HepG2 (cell line): Measurements from ENCODE around the gene CPLX3. TPM values are rescaled to one million over a fixed set of nuclear protein-coding genes. Genes with fewer than 3 reads are reported as not detected.

Experiments used
- KAT8 ChIP-seq: IDR thresholded peaks from 2 replicates; pipeline ENCODE4 v1.6.1; 2016; ENCODE audit warnings: missing genetic modification reagents, missing compliant biosample characterization
- KDM3A ChIP-seq: IDR thresholded peaks from 2 replicates; pipeline ENCODE4 v1.6.1; 2018; ENCODE audit warnings: low read depth, missing compliant biosample characterization
- SETDB1 ChIP-seq: sonication (generic); formaldehyde crosslinking; IDR thresholded peaks from 2 replicates; pipeline ENCODE4 v1.5.1; 2020; ENCODE audit warnings: missing genetic modification reagents, mild to moderate bottlenecking, borderline replicate concordance
- ZBTB3 ChIP-seq: sonication (generic); formaldehyde crosslinking; IDR thresholded peaks from 2 replicates; pipeline ENCODE4 v1.4.0; 2020; ENCODE audit warnings: low read depth, mild to moderate bottlenecking, moderate library complexity, missing genetic modification reagents, borderline replicate concordance
- ZNF274 ChIP-seq: sonication (generic); formaldehyde crosslinking; IDR thresholded peaks from 2 replicates; pipeline ENCODE4 v1.5.1; 2020; ENCODE audit warnings: mild to moderate bottlenecking, missing genetic modification reagents
- polyA plus RNA-seq, 8 experiments: library from polyadenylated mRNA; depleted of rRNA in 3 of 8; stranded (reverse) in 7 of 8; unstranded in 1 of 8; fragments of >200 nt; fragmentation: Illumina TruSeq in 4 of 8; extraction: Trizol in 4 of 8; gene quantifications; 2 replicates each; pipeline versions ENCODE4 v1.2.1 to v1.2.3, GENCODE V29; 2011 to 2016; ENCODE audit warnings: low read depth in 4 of 8, missing spikeins in 1 of 8, mixed read lengths in 1 of 8; ENCODE audit not compliant: insufficient read depth in 1 of 8
- total RNA-seq, 5 experiments: library from RNA; depleted of rRNA; stranded (reverse); fragments of >200 nt; fragmentation: Illumina TruSeq; extraction: Trizol; gene quantifications; 2 replicates each; pipeline ENCODE4 v1.2.3, GENCODE V29; 2016; ENCODE audit warnings: low read depth in 1 of 5
- TF ChIP-seq, protein P1 (sequence below): sonication (generic); formaldehyde crosslinking; IDR thresholded peaks from 2 replicates; pipeline ENCODE4 v1.5.1; 2020; ENCODE audit warnings: mild to moderate bottlenecking, missing genetic modification reagents, moderate library complexity
- TF ChIP-seq, protein P2 (sequence below): sonication (generic); formaldehyde crosslinking; IDR thresholded peaks from 2 replicates; pipeline ENCODE4 v1.4.0; 2020; ENCODE audit warnings: missing genetic modification reagents, borderline replicate concordance
- TF ChIP-seq, protein P3 (sequence below): sonication (generic); formaldehyde crosslinking; IDR thresholded peaks from 2 replicates; pipeline ENCODE4 v1.4.0; 2020; ENCODE audit warnings: missing genetic modification reagents

Gene CPLX3
- total and polyA plus RNA-seq, 2 of the 13 experiments (the other 11 are each of a cell fraction or from before 2014, with no cell fraction given) = not detected

DNA sequence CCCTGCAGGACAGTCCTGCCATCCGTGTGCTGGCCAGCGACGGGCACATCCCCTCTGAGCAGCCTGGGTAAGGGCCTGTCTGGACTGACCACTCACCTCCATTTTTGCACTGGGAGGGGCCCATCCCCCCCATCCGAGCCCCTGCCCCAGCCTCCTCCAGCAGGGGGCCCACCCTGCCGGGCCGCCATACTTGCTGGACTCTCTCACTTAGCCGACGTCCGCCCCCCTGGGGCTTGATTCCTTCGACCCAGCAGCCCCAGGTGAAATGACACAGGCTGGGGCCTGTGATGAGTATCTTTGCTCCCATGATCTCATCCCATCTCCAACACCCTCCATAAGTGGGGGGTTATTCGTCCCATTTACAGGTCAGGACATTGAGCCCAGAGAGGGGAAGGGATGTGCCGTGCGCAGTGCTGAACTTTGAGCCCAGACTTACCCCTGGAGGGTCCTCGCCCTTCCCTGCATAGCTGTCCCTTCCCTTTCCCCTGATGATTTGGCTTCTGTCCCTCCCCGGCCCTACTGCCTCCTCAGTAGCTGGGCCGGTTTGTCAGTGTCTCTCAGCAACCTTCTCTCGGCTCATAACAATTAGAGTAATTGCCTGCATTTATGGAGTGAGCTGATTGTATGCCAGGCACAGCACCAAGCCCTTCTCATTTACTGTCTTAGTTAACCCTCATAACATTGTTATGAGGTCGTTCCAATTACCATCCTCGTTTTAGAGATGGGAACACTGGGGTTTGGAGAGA lies 9.6 kb upstream of the CPLX3 start (continued):
- TF ChIP-seq, protein P1, sequence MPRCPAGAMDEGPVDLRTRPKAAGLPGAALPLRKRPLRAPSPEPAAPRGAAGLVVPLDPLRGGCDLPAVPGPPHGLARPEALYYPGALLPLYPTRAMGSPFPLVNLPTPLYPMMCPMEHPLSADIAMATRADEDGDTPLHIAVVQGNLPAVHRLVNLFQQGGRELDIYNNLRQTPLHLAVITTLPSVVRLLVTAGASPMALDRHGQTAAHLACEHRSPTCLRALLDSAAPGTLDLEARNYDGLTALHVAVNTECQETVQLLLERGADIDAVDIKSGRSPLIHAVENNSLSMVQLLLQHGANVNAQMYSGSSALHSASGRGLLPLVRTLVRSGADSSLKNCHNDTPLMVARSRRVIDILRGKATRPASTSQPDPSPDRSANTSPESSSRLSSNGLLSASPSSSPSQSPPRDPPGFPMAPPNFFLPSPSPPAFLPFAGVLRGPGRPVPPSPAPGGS = no peak
- TF ChIP-seq, protein P2, sequence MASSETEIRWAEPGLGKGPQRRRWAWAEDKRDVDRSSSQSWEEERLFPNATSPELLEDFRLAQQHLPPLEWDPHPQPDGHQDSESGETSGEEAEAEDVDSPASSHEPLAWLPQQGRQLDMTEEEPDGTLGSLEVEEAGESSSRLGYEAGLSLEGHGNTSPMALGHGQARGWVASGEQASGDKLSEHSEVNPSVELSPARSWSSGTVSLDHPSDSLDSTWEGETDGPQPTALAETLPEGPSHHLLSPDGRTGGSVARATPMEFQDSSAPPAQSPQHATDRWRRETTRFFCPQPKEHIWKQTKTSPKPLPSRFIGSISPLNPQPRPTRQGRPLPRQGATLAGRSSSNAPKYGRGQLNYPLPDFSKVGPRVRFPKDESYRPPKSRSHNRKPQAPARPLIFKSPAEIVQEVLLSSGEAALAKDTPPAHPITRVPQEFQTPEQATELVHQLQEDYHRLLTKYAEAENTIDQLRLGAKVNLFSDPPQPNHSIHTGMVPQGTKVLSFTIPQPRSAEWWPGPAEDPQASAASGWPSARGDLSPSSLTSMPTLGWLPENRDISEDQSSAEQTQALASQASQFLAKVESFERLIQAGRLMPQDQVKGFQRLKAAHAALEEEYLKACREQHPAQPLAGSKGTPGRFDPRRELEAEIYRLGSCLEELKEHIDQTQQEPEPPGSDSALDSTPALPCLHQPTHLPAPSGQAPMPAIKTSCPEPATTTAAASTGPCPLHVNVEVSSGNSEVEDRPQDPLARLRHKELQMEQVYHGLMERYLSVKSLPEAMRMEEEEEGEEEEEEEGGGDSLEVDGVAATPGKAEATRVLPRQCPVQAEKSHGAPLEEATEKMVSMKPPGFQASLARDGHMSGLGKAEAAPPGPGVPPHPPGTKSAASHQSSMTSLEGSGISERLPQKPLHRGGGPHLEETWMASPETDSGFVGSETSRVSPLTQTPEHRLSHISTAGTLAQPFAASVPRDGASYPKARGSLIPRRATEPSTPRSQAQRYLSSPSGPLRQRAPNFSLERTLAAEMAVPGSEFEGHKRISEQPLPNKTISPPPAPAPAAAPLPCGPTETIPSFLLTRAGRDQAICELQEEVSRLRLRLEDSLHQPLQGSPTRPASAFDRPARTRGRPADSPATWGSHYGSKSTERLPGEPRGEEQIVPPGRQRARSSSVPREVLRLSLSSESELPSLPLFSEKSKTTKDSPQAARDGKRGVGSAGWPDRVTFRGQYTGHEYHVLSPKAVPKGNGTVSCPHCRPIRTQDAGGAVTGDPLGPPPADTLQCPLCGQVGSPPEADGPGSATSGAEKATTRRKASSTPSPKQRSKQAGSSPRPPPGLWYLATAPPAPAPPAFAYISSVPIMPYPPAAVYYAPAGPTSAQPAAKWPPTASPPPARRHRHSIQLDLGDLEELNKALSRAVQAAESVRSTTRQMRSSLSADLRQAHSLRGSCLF (CRISPR knock-in tag) = no peak
- no peak for TF ChIP-seq ZBTB3 (CRISPR knock-in tag)
- TF ChIP-seq ZNF274 (CRISPR knock-in tag) = no peak
- TF ChIP-seq SETDB1 (CRISPR knock-in tag) = no peak
- TF ChIP-seq KAT8 (CRISPR knock-in tag) = no peak
- TF ChIP-seq, protein P3, sequence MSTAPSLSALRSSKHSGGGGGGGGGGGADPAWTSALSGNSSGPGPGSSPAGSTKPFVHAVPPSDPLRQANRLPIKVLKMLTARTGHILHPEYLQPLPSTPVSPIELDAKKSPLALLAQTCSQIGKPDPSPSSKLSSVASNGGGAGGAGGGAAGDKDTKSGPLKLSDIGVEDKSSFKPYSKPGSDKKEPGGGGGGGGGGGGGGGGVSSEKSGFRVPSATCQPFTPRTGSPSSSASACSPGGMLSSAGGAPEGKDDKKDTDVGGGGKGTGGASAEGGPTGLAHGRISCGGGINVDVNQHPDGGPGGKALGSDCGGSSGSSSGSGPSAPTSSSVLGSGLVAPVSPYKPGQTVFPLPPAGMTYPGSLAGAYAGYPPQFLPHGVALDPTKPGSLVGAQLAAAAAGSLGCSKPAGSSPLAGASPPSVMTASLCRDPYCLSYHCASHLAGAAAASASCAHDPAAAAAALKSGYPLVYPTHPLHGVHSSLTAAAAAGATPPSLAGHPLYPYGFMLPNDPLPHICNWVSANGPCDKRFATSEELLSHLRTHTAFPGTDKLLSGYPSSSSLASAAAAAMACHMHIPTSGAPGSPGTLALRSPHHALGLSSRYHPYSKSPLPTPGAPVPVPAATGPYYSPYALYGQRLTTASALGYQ (CRISPR knock-in tag) = no peak
- TF ChIP-seq KDM3A = no peak
